ENCODE measurements around the gene TNFSF18.

DNA sequence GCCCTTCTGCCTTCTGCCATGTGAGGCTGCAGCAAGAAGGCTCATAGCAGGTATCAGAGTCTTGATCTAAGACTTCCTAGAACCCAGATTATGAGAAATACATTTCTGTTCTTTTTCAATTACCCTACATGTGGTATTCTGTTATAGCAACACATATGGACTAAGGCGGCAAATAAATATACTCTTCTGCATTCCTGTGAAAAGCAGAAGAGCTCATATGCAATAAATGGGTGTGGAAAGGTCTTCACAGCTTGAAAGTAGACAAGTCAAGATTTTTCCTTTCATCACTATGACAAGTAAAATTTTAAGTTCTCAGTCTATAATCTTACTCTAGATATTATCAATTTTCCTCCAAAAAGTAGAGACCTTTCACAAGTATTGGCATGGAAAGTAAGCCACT, 36.6 kb downstream of the TNFSF18 start:
- TF ChIP-seq, protein P1, sequence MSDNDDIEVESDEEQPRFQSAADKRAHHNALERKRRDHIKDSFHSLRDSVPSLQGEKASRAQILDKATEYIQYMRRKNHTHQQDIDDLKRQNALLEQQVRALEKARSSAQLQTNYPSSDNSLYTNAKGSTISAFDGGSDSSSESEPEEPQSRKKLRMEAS (IDR thresholded peaks at IDR 0.05), result no peak
- TF ChIP-seq POLR2A (IDR thresholded peaks at IDR 0.05; ENCODE audit: borderline replicate concordance, extremely low read depth, insufficient read depth, insufficient read length), result no peak
- TF ChIP-seq, protein P2, sequence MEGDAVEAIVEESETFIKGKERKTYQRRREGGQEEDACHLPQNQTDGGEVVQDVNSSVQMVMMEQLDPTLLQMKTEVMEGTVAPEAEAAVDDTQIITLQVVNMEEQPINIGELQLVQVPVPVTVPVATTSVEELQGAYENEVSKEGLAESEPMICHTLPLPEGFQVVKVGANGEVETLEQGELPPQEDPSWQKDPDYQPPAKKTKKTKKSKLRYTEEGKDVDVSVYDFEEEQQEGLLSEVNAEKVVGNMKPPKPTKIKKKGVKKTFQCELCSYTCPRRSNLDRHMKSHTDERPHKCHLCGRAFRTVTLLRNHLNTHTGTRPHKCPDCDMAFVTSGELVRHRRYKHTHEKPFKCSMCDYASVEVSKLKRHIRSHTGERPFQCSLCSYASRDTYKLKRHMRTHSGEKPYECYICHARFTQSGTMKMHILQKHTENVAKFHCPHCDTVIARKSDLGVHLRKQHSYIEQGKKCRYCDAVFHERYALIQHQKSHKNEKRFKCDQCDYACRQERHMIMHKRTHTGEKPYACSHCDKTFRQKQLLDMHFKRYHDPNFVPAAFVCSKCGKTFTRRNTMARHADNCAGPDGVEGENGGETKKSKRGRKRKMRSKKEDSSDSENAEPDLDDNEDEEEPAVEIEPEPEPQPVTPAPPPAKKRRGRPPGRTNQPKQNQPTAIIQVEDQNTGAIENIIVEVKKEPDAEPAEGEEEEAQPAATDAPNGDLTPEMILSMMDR (IDR thresholded peaks at IDR 0.05 in 2 of 3, conservative IDR thresholded peaks at IDR 0.05 in 1 of 3; ENCODE audit: borderline replicate concordance in 1 of 3, insufficient read depth in 1 of 3, low read depth in 2 of 3, low read length in 2 of 3), result no peak
- no peak for TF ChIP-seq SP1 (IDR thresholded peaks at IDR 0.05; ENCODE audit: low read depth)
- TF ChIP-seq RAD21 (IDR thresholded peaks at IDR 0.05; ENCODE audit: low read depth), result no peak
- no peak for TF ChIP-seq ZNF274 (IDR thresholded peaks at IDR 0.05; ENCODE audit: low read depth, low read length)
- TF ChIP-seq CEBPB (IDR thresholded peaks at IDR 0.05; ENCODE audit: low read depth), result no peak
- TF ChIP-seq EZH2 (IDR thresholded peaks at IDR 0.05), result no peak

Data from HCT116 (cell line).